Loucy (cell line): ENCODE data around the gene CD82.

ENCODE experiments used
- EZH2phosphoT487 ChIP-seq: fragments of 200-600 bp; IDR thresholded peaks from 2 replicates; pipeline ENCODE4 v1.6.1; 2018; ENCODE audit warnings: antibody characterized with exemption, mild to moderate bottlenecking, moderate library complexity, borderline replicate concordance
- TF ChIP-seq, protein P1 (sequence below): fragments of 200-600 bp; sonication (generic); conservative IDR thresholded peaks from 2 replicates; pipeline ENCODE4 v1.5.1; 2014; ENCODE audit warnings: mild to moderate bottlenecking, antibody characterized with exemption, low read length

DNA sequence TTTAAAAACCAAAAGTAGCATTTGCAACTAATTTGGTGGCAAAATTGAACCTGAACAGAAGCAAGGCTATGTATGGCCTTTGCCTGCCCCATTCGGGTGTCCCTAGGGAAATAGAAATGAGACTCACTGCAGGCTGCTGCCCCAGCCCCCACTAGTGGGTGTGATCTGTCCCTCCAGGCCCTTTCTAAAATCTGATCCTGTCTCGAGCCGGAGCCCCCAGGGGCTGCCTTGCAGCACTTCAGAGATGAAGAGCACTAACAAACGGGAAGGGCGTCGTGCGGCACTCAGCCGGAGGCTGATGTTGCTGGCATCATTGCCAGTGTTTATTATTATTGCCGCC, 43.2 kb downstream of the CD82 start:
- TF ChIP-seq, protein P1, sequence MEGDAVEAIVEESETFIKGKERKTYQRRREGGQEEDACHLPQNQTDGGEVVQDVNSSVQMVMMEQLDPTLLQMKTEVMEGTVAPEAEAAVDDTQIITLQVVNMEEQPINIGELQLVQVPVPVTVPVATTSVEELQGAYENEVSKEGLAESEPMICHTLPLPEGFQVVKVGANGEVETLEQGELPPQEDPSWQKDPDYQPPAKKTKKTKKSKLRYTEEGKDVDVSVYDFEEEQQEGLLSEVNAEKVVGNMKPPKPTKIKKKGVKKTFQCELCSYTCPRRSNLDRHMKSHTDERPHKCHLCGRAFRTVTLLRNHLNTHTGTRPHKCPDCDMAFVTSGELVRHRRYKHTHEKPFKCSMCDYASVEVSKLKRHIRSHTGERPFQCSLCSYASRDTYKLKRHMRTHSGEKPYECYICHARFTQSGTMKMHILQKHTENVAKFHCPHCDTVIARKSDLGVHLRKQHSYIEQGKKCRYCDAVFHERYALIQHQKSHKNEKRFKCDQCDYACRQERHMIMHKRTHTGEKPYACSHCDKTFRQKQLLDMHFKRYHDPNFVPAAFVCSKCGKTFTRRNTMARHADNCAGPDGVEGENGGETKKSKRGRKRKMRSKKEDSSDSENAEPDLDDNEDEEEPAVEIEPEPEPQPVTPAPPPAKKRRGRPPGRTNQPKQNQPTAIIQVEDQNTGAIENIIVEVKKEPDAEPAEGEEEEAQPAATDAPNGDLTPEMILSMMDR = no peak
- TF ChIP-seq EZH2phosphoT487 = no peak
